ENCODE measurements around the gene CDK13.
"Not testable (repeated sequence)": the region's sequence is repeated elsewhere in the genome, so short reads cannot be mapped to it uniquely, and the experiment has no call there.

CDK13 gene

GRCh38 chr7:40147371-40148246, 197.6 kb downstream of the CDK13 start:
- DNase-seq (ENCODE audit: low read depth, low spot score) = peak; percentile 30

- not testable (repeated sequence) for DNase-seq (ENCODE audit: low read depth, low spot score)
Observed at GRCh38 chr7:40148247-40148580, 198.2 kb downstream of the CDK13 start.

- no peak for DNase-seq (ENCODE audit: low read depth, low spot score)
Observed at GRCh38 chr7:40148671-40149070, 198.6 kb downstream of the CDK13 start.

Data from astrocyte of the hippocampus (primary cell).